NCI-H2227 (cell line): ENCODE data around the gene NOC4L.
"Not testable (repeated sequence)": the region's sequence is repeated elsewhere in the genome, so short reads cannot be mapped to it uniquely, and the experiment has no call there.

Experiments used
- DNase-seq: peaks from one replicate; lab custom pipeline; 2025; ENCODE audit not compliant: unreplicated experiment; lab: John Stamatoyannopoulos, UW

The NOC4L gene

GRCh38 chr12:132144115-132144809 lies at the start of gene NOC4L, which contains the start of gene DDX51:
TSS of gene NOC4L (plus strand) at chr12:132144457. CDS start at chr12:132144489, 32 bp downstream.
TSS of gene DDX51 (minus strand) at chr12:132144319. CDS start at chr12:132144296, 23 bp downstream.
- DNase-seq = peak; percentile 98

- no peak for DNase-seq
Measured at GRCh38 chr12:132095520-132096409, 48.5 kb upstream of the NOC4L start.

- DNase-seq = no peak
Measured at GRCh38 chr12:132099739-132100138, 44.5 kb upstream of the NOC4L start.

GRCh38 chr12:132100306-132101065 lies 43.8 kb upstream of the NOC4L start:
- no peak for DNase-seq

- DNase-seq = no peak
Measured at GRCh38 chr12:132102297-132102696, 42.0 kb upstream of the NOC4L start.

- DNase-seq = not testable (repeated sequence)
Measured at GRCh38 chr12:132103072-132103471, 41.2 kb upstream of the NOC4L start.

GRCh38 chr12:132103542-132104308 lies 40.5 kb upstream of the NOC4L start:
- no peak for DNase-seq

GRCh38 chr12:132105467-132105866 lies 38.8 kb upstream of the NOC4L start:
- DNase-seq = no peak

GRCh38 chr12:132106921-132107320 lies 37.3 kb upstream of the NOC4L start:
- DNase-seq = no peak

- peak; percentile 72 for DNase-seq
Measured at GRCh38 chr12:132108211-132108832, 35.9 kb upstream of the NOC4L start.

- DNase-seq = no peak
Measured at GRCh38 chr12:132109741-132110140, 34.5 kb upstream of the NOC4L start.

GRCh38 chr12:132110677-132111076 lies 33.6 kb upstream of the NOC4L start:
- no peak for DNase-seq

- DNase-seq = no peak
Measured at GRCh38 chr12:132111654-132112304, 32.5 kb upstream of the NOC4L start.

- no peak for DNase-seq
Measured at GRCh38 chr12:132114667-132115066, 29.6 kb upstream of the NOC4L start.

- no peak for DNase-seq
Measured at GRCh38 chr12:132115500-132115899, 28.8 kb upstream of the NOC4L start.

GRCh38 chr12:132116709-132117557 lies 27.3 kb upstream of the NOC4L start:
- no peak for DNase-seq

GRCh38 chr12:132117558-132117875 lies 26.7 kb upstream of the NOC4L start:
- no peak for DNase-seq

- no peak for DNase-seq
Measured at GRCh38 chr12:132118876-132119275, 25.4 kb upstream of the NOC4L start.

GRCh38 chr12:132121283-132121682 lies 23.0 kb upstream of the NOC4L start:
- no peak for DNase-seq
